Islet precursor cell (in vitro differentiated cells): ENCODE measurements around the gene NPHP1.
"Not testable (repeated sequence)": the region's sequence is repeated elsewhere in the genome, so short reads cannot be mapped to it uniquely, and the experiment has no call there.

Experiments
- DNase-seq: peaks from one replicate; pipeline ENCODE4 v3.0.0-alpha.2; 2018

Gene NPHP1

GRCh38 chr2:110124939-110125691 lies 79.7 kb downstream of the NPHP1 start:
- no peak for DNase-seq

- DNase-seq: no peak
Measured at GRCh38 chr2:110124038-110124825, 80.6 kb downstream of the NPHP1 start.

GRCh38 chr2:110121592-110121991 lies 83.2 kb downstream of the NPHP1 start:
- DNase-seq: no peak

GRCh38 chr2:110121052-110121334 lies 83.8 kb downstream of the NPHP1 start:
- no peak for DNase-seq

GRCh38 chr2:110120171-110121051 lies 84.4 kb downstream of the NPHP1 start:
- DNase-seq: no peak

GRCh38 chr2:110116033-110116710 lies 88.6 kb downstream of the NPHP1 start:
- DNase-seq: peak; percentile 77

- peak; percentile 86 for DNase-seq
Measured at GRCh38 chr2:110115291-110116032, 89.4 kb downstream of the NPHP1 start, which contains the start of gene MALL. MALL (minus strand) TSS chr2:110115822; CDS start chr2:110115792, 30 bp downstream.

GRCh38 chr2:110114831-110115255 lies 90.0 kb downstream of the NPHP1 start:
- DNase-seq: no peak

- DNase-seq: no peak
Measured at GRCh38 chr2:110113961-110114591, 90.7 kb downstream of the NPHP1 start.

GRCh38 chr2:110108291-110108690 lies 96.5 kb downstream of the NPHP1 start:
- not testable (repeated sequence) for DNase-seq

- DNase-seq: no peak
Measured at GRCh38 chr2:110107092-110108079, 97.4 kb downstream of the NPHP1 start.

- no peak for DNase-seq
Measured at GRCh38 chr2:110106642-110107041, 98.2 kb downstream of the NPHP1 start.

- no peak for DNase-seq
Measured at GRCh38 chr2:110105608-110106467, 99.0 kb downstream of the NPHP1 start.

- DNase-seq: no peak
Measured at GRCh38 chr2:110105183-110105582, 99.6 kb downstream of the NPHP1 start.

GRCh38 chr2:110104025-110104771 lies 100.6 kb downstream of the NPHP1 start:
- peak; percentile 10 for DNase-seq

GRCh38 chr2:110103061-110103961 lies 101.5 kb downstream of the NPHP1 start:
- no peak for DNase-seq
